Panc1 (cell line): ENCODE data around the gene ISG15. TPM values are rescaled to one million over a fixed set of nuclear protein-coding genes. Genes with fewer than 3 reads are reported as not detected.

Experiments used
- ATAC-seq: fragments of 200-7000 bp; cut with Tn5 transposase; 2 replicates; pipeline ENCODE4 v1.9.1; 2020; ENCODE audit warnings: mild to moderate bottlenecking, moderate library complexity
- BruUV-seq: library from RNA; stranded (reverse); fragments of 400-500 nt; replicated peaks from 2 replicates; lab custom pipeline; 2021; lab: Mats Ljungman, UMichigan
- CTCF ChIA-PET: fragments of 300-600 bp; sonication (Branson Sonifier 250); formaldehyde crosslinking; loops from one replicate; lab custom pipeline; 2022; ENCODE audit warnings: antibody characterized with exemption; lab: Charles Lee
- POLR2A ChIA-PET: fragments of 300-600 bp; sonication (Branson Sonifier 250); formaldehyde crosslinking; loops from one replicate; lab custom pipeline; 2022; ENCODE audit warnings: antibody characterized with exemption; lab: Charles Lee
- DNase-seq: peaks from one replicate; pipeline ENCODE4 v3.0.0-alpha.2; 2010; ENCODE audit warnings: low read depth, low spot score
- H3K27ac ChIP-seq: 2 replicates; pipeline ENCODE4 v1.5.1; 2011; ENCODE audit warnings: mild to moderate bottlenecking, low read length, inconsistent platforms
- H3K27me3 ChIP-seq: fragments of 200-500 bp; sonication (Bioruptor generic); 2 replicates; pipeline ENCODE4 v1.6.0; 2014; ENCODE audit warnings: low read length, inconsistent platforms; ENCODE audit not compliant: control insufficient read depth, insufficient read depth
- H3K36me3 ChIP-seq: fragments of 200-500 bp; sonication (Bioruptor generic); 2 replicates; pipeline ENCODE4 v1.5.1; 2014; ENCODE audit warnings: inconsistent platforms, mild to moderate bottlenecking, low read length, moderate library complexity; ENCODE audit not compliant: control insufficient read depth, insufficient read depth
- H3K4me1 ChIP-seq: 2 replicates; pipeline ENCODE4 v1.5.1; 2011; ENCODE audit warnings: inconsistent platforms, mild to moderate bottlenecking, low read length, moderate library complexity; ENCODE audit not compliant: control insufficient read depth, insufficient read depth
- H3K4me3 ChIP-seq, 2 experiments: 2 replicates each; pipeline ENCODE4 v1.5.1; 2011 to 2012; ENCODE audit warnings: low read depth in 2 of 2, low read length in 2 of 2, mild to moderate bottlenecking in 2 of 2, inconsistent platforms in 1 of 2, moderate library complexity in 1 of 2
- H3K9me3 ChIP-seq: fragments of 200-500 bp; sonication (Bioruptor generic); 2 replicates; pipeline ENCODE4 v1.5.1; 2014; ENCODE audit warnings: low read depth, mild to moderate bottlenecking, inconsistent platforms, low read length, moderate library complexity; ENCODE audit not compliant: control insufficient read depth, insufficient read depth
- POLR2AphosphoS5 ChIP-seq: IDR thresholded peaks from 2 replicates; pipeline ENCODE4 v1.6.1; 2012; ENCODE audit warnings: mild to moderate bottlenecking, low read depth, low read length, moderate library complexity
- SIN3A ChIP-seq: IDR thresholded peaks from 2 replicates; pipeline ENCODE4 v1.6.1; 2012; ENCODE audit warnings: low read depth, mild to moderate bottlenecking, low read length, moderate library complexity, borderline replicate concordance; ENCODE audit not compliant: insufficient read depth
- TCF7L2 ChIP-seq: IDR thresholded peaks from 2 replicates; pipeline ENCODE4 v1.6.1; 2011; ENCODE audit warnings: mild to moderate bottlenecking, low read depth, low read length, inconsistent platforms
- in situ Hi-C: cut with HindIII; loops from 2 replicates; pipeline ENCODE4 v1.10.0; 2016; ENCODE audit warnings: low sequenced_read_pairs, low pct_unique_long_range_greater_than_20kb
- intact Hi-C: fragments of 100-400 bp; cut with micrococcal nuclease; formaldehyde crosslinking; loops from one replicate; pipeline ENCODE4 v1.10.0; 2022; ENCODE audit not compliant: unreplicated experiment
- total RNA-seq: library from RNA; stranded (reverse); gene quantifications from one replicate; pipeline ENCODE4 v1.2.1, GENCODE V29; 2021; ENCODE audit not compliant: unreplicated experiment
- TF ChIP-seq, protein P1 (sequence below): fragments of 450-650 bp; IDR thresholded peaks from 2 replicates; pipeline ENCODE4 v1.5.1; 2017; ENCODE audit warnings: mild to moderate bottlenecking
- TF ChIP-seq, protein P2 (sequence below), 2 experiments: IDR thresholded peaks; 2 replicates each; pipeline ENCODE4 v1.6.1; 2011 to 2012; ENCODE audit warnings: low read depth in 2 of 2, control low read depth in 1 of 2, low read length in 1 of 2, mild to moderate bottlenecking in 1 of 2, moderate library complexity in 1 of 2; ENCODE audit not compliant: insufficient read depth in 1 of 2

Gene ISG15
- total RNA-seq, 1 experiment from 2014 or later: 102 TPM

DNA sequence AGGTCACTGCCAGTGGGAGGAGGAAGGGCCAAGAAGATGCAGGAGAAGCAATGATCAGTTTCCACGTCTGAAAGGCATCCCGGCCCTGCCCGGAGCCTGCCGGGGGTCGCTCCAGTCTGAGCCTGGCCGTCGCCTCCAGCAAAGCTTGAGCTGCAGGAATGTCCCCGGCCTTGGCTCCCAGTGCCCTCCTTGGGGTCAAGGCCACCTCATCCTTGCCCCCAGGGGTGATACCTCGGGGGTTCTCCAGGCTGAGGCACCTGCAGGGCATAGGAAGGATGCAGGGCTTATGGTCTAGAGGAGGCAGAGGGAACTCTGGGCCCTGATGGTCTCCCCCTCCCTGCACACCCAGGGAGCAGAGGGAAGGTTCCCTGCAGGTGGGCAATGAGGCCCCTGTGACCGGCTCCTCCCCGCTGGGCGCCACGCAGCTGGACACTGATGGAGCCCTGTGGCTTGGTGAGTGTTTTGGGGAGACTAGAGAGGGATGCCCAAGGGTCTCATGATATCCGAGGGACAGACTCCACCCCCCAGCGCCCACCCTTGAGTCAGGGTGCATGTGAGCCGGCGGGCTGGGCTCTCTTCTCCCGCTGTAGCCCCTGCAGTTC, 40.9 kb downstream of the ISG15 start:
- Histone ChIP-seq H3K9me3 (no peaks in the 10 kb centered on the region), H3K4me1 (peaks cover 6% of the 10 kb centered on the region; the same call in 1 of the 2 replicates), H3K27me3 (no peaks in the 10 kb centered on the region), H3K36me3 (no peaks in the 10 kb centered on the region; the same call in 1 of the 2 replicates), H3K4me3 (no peak overlapping the region), H3K27ac (no peak overlapping the region)
- no TSS peak for BruUV-seq
- POLR2A ChIA-PET: no interaction called here
- CTCF ChIA-PET: no interaction called here
- DNase-seq: no peak
- TF ChIP-seq SIN3A (no peak), POLR2AphosphoS5 (no peak), TCF7L2 (no peak)
- TF ChIP-seq, protein P1, sequence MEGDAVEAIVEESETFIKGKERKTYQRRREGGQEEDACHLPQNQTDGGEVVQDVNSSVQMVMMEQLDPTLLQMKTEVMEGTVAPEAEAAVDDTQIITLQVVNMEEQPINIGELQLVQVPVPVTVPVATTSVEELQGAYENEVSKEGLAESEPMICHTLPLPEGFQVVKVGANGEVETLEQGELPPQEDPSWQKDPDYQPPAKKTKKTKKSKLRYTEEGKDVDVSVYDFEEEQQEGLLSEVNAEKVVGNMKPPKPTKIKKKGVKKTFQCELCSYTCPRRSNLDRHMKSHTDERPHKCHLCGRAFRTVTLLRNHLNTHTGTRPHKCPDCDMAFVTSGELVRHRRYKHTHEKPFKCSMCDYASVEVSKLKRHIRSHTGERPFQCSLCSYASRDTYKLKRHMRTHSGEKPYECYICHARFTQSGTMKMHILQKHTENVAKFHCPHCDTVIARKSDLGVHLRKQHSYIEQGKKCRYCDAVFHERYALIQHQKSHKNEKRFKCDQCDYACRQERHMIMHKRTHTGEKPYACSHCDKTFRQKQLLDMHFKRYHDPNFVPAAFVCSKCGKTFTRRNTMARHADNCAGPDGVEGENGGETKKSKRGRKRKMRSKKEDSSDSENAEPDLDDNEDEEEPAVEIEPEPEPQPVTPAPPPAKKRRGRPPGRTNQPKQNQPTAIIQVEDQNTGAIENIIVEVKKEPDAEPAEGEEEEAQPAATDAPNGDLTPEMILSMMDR: no peak
- TF ChIP-seq, protein P2, sequence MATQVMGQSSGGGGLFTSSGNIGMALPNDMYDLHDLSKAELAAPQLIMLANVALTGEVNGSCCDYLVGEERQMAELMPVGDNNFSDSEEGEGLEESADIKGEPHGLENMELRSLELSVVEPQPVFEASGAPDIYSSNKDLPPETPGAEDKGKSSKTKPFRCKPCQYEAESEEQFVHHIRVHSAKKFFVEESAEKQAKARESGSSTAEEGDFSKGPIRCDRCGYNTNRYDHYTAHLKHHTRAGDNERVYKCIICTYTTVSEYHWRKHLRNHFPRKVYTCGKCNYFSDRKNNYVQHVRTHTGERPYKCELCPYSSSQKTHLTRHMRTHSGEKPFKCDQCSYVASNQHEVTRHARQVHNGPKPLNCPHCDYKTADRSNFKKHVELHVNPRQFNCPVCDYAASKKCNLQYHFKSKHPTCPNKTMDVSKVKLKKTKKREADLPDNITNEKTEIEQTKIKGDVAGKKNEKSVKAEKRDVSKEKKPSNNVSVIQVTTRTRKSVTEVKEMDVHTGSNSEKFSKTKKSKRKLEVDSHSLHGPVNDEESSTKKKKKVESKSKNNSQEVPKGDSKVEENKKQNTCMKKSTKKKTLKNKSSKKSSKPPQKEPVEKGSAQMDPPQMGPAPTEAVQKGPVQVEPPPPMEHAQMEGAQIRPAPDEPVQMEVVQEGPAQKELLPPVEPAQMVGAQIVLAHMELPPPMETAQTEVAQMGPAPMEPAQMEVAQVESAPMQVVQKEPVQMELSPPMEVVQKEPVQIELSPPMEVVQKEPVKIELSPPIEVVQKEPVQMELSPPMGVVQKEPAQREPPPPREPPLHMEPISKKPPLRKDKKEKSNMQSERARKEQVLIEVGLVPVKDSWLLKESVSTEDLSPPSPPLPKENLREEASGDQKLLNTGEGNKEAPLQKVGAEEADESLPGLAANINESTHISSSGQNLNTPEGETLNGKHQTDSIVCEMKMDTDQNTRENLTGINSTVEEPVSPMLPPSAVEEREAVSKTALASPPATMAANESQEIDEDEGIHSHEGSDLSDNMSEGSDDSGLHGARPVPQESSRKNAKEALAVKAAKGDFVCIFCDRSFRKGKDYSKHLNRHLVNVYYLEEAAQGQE (IDR thresholded peaks at IDR 0.05; ENCODE audit: insufficient read depth in 1 of 2, low read depth in 2 of 2, low read length in 1 of 2): no peak
- no peak for ATAC-seq
- intact Hi-C loops: no loop called here
- in situ Hi-C loops: no loop called here

DNA sequence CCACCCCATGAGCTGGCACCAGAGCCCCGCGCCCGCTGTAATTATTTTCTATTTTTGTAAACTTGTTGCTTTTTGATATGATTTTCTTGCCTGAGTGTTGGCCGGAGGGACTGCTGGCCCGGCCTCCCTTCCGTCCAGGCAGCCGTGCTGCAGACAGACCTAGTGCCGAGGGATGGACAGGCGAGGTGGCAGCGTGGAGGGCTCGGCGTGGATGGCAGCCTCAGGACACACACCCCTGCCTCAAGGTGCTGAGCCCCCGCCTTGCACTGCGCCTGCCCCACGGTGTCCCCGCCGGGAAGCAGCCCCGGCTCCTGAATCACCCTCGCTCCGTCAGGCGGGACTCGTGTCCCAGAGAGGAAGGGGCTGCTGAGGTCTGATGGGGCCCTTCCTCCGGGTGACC, 41.7 kb downstream of the ISG15 start:
- POLR2A ChIA-PET: no interaction called here

More for the DNA sequence above, 41.7 kb downstream of the ISG15 start:
- no peak overlapping the region for H3K4me3 ChIP-seq
- H3K27me3 ChIP-seq: no peaks in the 10 kb centered on the region
- no peak for DNase-seq
- ATAC-seq: no peak
- peaks cover 6% of the 10 kb centered on the region; the same call in 1 of the 2 replicates for H3K4me1 ChIP-seq
- H3K27ac ChIP-seq: no peak overlapping the region
- no TSS peak for BruUV-seq
- no peaks in the 10 kb centered on the region for H3K9me3 ChIP-seq
- TF ChIP-seq, protein P1: no peak
- TF ChIP-seq POLR2AphosphoS5 (no peak), TCF7L2 (no peak), SIN3A (no peak)
- TF ChIP-seq, protein P2 (IDR thresholded peaks at IDR 0.05; ENCODE audit: insufficient read depth in 1 of 2, low read depth in 2 of 2, low read length in 1 of 2): no peak
- CTCF ChIA-PET: no interaction called here
- H3K36me3 ChIP-seq: no peaks in the 10 kb centered on the region; the same call in 1 of the 2 replicates
- in situ Hi-C loops (no loop called here), intact Hi-C loops (no loop called here)
